Smooth muscle cell (in vitro differentiated cells): ENCODE results near the gene SLC8A2. TPM values are rescaled to one million over a fixed set of nuclear protein-coding genes. Genes with fewer than 3 reads are reported as not detected.
"Not testable (repeated sequence)": the region's sequence is repeated elsewhere in the genome, so short reads cannot be mapped to it uniquely, and the experiment has no call there.

Experiments used
- DNase-seq: peaks from one replicate; lab custom pipeline; 2025; ENCODE audit not compliant: unreplicated experiment; lab: John Stamatoyannopoulos, UW
- H2AFZ ChIP-seq: fragments of 200-600 bp; sonication (generic); 2 replicates; pipeline ENCODE4 v1.6.0; 2016; ENCODE audit warnings: antibody characterized with exemption, low read depth, mild to moderate bottlenecking
- H3F3A ChIP-seq: fragments of 200-600 bp; sonication (generic); 2 replicates; pipeline ENCODE4 v1.6.0; 2017; ENCODE audit warnings: antibody characterized with exemption, low read depth
- H3K27ac ChIP-seq: fragments of 200-600 bp; sonication (generic); 2 replicates; pipeline ENCODE4 v1.5.1; 2016; ENCODE audit warnings: low read depth, mild to moderate bottlenecking
- H3K27me3 ChIP-seq: fragments of 200-600 bp; sonication (generic); 2 replicates; pipeline ENCODE4 v1.6.1; 2016; ENCODE audit warnings: low read depth, mild to moderate bottlenecking
- H3K36me3 ChIP-seq: fragments of 200-600 bp; sonication (generic); 2 replicates; pipeline ENCODE4 v1.5.1; 2016; ENCODE audit warnings: low read depth
- H3K4me1 ChIP-seq: fragments of 200-600 bp; sonication (generic); 2 replicates; pipeline ENCODE4 v1.5.1; 2016; ENCODE audit warnings: low read depth
- H3K4me2 ChIP-seq: fragments of 200-600 bp; sonication (generic); 2 replicates; pipeline ENCODE4 v1.6.0; 2016; ENCODE audit warnings: mild to moderate bottlenecking
- H3K4me3 ChIP-seq: fragments of 200-600 bp; sonication (generic); 2 replicates; pipeline ENCODE4 v1.5.1; 2016; ENCODE audit warnings: mild to moderate bottlenecking
- H3K79me2 ChIP-seq: fragments of 200-600 bp; sonication (generic); 2 replicates; pipeline ENCODE4 v1.6.0; 2016; ENCODE audit warnings: low read depth, mild to moderate bottlenecking
- H3K9ac ChIP-seq: fragments of 200-600 bp; sonication (generic); 2 replicates; pipeline ENCODE4 v1.6.0; 2016; ENCODE audit warnings: low read depth
- H3K9me3 ChIP-seq: fragments of 200-600 bp; sonication (generic); replicated peaks from 2 replicates; pipeline ENCODE4 v1.5.1; 2016; ENCODE audit warnings: low read depth
- H4K20me1 ChIP-seq: fragments of 200-600 bp; sonication (generic); 2 replicates; pipeline ENCODE4 v1.6.0; 2016; ENCODE audit warnings: low read depth
- WGBS: methylation state at CpG from one replicate; pipeline ENCODE4 v1.1.7; 2016; ENCODE audit warnings: low lambda C conversion rate; 5-methylcytosine and 5-hydroxymethylcytosine counted together
- polyA plus RNA-seq: library from polyadenylated mRNA; unstranded; fragments of >200 nt; fragmentation: Nextera tagmentation; extraction: Ambion mirVana; gene quantifications from 2 replicates; pipeline ENCODE4 v1.2.1, GENCODE V29; 2016
- total RNA-seq: library from RNA; depleted of rRNA; stranded (reverse); fragments of >200 nt; gene quantifications from 2 replicates; pipeline ENCODE4 v1.2.3, GENCODE V29; 2014
- TF ChIP-seq, protein P1 (sequence below): fragments of 200-600 bp; sonication (generic); IDR thresholded peaks from 2 replicates; pipeline ENCODE4 v1.5.1; 2017; ENCODE audit warnings: borderline replicate concordance, mild to moderate bottlenecking, antibody characterized with exemption; ENCODE audit not compliant: insufficient read depth, poor library complexity, severe bottlenecking

Gene SLC8A2
- total and polyA plus RNA-seq, 2 experiments from 2014 or later, result 0.22 to 0.62 TPM

DNA sequence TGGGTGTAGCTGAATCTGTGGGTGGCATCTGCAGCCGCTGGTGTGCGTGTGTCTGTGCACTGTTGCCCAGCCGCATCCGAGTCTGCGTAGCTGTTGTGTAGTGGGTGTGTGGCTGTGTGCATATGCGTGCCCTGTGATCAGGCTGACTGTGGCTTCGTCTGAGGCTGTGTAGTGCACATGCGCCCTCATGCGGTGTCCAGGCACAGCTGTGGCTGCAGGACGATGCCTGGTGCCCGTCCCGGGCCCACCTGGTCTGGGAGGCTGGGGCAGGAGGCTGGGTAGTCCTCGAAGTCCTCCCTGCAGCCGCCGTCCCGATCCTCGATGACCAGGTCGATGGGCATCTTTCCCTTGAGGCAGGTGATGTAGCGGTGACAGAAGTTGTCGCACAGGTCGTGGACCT lies 57.2 kb downstream of the SLC8A2 start:
- whole genome bisulfite sequencing, result 90% methylated on average over 21 of the region's 21 CpGs

DNA sequence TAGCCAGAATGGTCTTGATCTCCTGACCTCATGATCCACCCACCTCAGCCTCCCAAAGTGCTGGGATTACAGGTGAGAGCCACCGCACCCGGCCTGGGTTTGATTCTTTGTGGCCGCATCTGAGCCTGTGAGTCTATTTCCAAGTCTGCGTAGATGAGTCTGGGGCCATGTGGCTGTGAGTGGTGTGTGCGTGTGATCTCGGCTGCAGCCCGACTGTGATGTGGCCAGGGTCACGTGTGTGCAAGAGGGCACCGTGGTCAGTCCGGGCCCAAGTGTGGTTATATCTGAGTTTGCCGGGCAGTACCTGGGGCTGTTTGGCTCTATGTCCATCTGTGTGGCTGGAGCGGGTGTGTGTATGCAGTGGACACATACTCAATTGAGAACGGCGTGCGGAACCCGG lies 57.8 kb downstream of the SLC8A2 start:
- no peaks in the 10 kb centered on the region for H3K27me3 ChIP-seq
- no peak for DNase-seq
- no peak overlapping the region for H3K9ac ChIP-seq
- no peaks in the 10 kb centered on the region for H3K36me3 ChIP-seq
- no peak overlapping the region for H3K4me2 ChIP-seq
- H3K4me3 ChIP-seq, result no peak overlapping the region
- no peaks in the 10 kb centered on the region for H3K9me3 ChIP-seq
- H2AFZ ChIP-seq, result no peak overlapping the region
- H3K4me1 ChIP-seq, result no peaks in the 10 kb centered on the region
- peaks cover 34% of the 10 kb centered on the region for H4K20me1 ChIP-seq
- no peaks in the 10 kb centered on the region for H3K79me2 ChIP-seq
- 98% methylated on average over 16 of the region's 16 CpGs for WGBS
- no peaks in the 10 kb centered on the region for H3F3A ChIP-seq
- H3K27ac ChIP-seq, result no peak overlapping the region
- TF ChIP-seq, protein P1, sequence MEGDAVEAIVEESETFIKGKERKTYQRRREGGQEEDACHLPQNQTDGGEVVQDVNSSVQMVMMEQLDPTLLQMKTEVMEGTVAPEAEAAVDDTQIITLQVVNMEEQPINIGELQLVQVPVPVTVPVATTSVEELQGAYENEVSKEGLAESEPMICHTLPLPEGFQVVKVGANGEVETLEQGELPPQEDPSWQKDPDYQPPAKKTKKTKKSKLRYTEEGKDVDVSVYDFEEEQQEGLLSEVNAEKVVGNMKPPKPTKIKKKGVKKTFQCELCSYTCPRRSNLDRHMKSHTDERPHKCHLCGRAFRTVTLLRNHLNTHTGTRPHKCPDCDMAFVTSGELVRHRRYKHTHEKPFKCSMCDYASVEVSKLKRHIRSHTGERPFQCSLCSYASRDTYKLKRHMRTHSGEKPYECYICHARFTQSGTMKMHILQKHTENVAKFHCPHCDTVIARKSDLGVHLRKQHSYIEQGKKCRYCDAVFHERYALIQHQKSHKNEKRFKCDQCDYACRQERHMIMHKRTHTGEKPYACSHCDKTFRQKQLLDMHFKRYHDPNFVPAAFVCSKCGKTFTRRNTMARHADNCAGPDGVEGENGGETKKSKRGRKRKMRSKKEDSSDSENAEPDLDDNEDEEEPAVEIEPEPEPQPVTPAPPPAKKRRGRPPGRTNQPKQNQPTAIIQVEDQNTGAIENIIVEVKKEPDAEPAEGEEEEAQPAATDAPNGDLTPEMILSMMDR, result no peak

More for the DNA sequence above, 57.2 kb downstream of the SLC8A2 start:
- Histone ChIP-seq H3K27me3 (no peaks in the 10 kb centered on the region), H3K9ac (no peak overlapping the region), H3F3A (no peaks in the 10 kb centered on the region), H3K4me2 (no peak overlapping the region), H3K27ac (no peak overlapping the region), H3K9me3 (no peaks in the 10 kb centered on the region), H3K36me3 (no peaks in the 10 kb centered on the region), H3K4me1 (peaks cover 1% of the 10 kb centered on the region), H3K79me2 (no peaks in the 10 kb centered on the region), H2AFZ (no peak overlapping the region), H4K20me1 (peaks cover 34% of the 10 kb centered on the region), H3K4me3 (no peak overlapping the region)
- no peak for DNase-seq
- TF ChIP-seq, protein P1, result no peak

DNA sequence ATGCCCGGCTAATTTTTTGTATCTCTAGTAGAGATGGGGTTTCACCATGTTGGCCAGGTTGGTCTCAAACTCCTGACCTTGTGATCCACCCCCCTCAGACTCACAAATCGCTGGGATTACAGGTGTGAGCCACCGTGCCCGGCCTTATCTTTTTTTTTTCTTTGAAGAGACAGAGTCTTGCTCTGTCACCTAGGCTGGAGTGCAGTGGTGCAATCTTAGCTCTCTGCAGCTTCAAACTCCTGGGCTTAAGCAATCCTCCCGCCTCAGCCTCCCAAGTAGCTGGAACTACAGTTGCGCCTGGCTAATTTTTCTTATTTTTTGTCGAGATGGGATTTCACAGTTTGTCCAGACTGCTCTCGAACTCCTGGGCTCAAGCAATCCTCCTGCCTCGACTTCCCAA lies 60.0 kb downstream of the SLC8A2 start:
- not testable (repeated sequence) for H3K4me3 ChIP-seq, H3K4me1 ChIP-seq, DNase-seq, H3K79me2 ChIP-seq, H3K27ac ChIP-seq, H3K4me2 ChIP-seq, H3K9ac ChIP-seq, H3K27me3 ChIP-seq, H3K36me3 ChIP-seq, H2AFZ ChIP-seq, H3K9me3 ChIP-seq, H3F3A ChIP-seq
- peaks cover 21% of the 10 kb centered on the region for H4K20me1 ChIP-seq
- 88% methylated on average over 9 of the region's 9 CpGs for WGBS

DNA sequence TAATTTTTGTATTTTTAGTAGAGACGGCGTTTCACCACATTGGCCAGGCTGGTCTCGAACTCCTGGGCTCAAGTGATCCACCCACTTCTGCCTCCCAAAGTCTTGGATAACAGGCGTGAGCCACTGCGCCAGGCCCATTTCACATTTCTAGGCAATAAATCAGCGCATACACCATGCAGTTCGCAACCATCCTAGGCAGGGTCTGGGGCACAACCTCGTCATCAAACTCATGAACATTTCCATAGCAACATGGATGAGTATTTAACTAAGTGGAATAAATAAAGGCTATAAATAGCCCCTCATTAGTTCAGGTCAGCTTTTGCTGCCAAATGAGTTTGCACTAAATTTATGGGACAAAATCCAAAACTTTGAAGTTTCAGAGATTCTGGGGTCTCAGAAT lies 60.6 kb downstream of the SLC8A2 start:
- WGBS, result 91% methylated on average over 8 of the region's 8 CpGs
- H3K9ac ChIP-seq, result no peak overlapping the region
- H4K20me1 ChIP-seq, result peaks cover 18% of the 10 kb centered on the region
- DNase-seq, result no peak
- no peaks in the 10 kb centered on the region for H3F3A ChIP-seq
- no peaks in the 10 kb centered on the region for H3K79me2 ChIP-seq
- no peaks in the 10 kb centered on the region for H3K9me3 ChIP-seq
- no peak overlapping the region for H2AFZ ChIP-seq
- H3K36me3 ChIP-seq, result no peaks in the 10 kb centered on the region
- H3K4me2 ChIP-seq, result no peak overlapping the region
- TF ChIP-seq, protein P1, result no peak
- no peak overlapping the region for H3K4me3 ChIP-seq
- no peaks in the 10 kb centered on the region for H3K27me3 ChIP-seq
- H3K27ac ChIP-seq, result no peak overlapping the region
- H3K4me1 ChIP-seq, result no peaks in the 10 kb centered on the region
